Progenitor cell of endocrine pancreas (in vitro differentiated cells): ENCODE data around the gene RNF20. TPM values are rescaled to one million over a fixed set of nuclear protein-coding genes. Genes with fewer than 3 reads are reported as not detected.

Experiments
- DNase-seq: peaks from one replicate; pipeline ENCODE4 v3.0.0; 2021; ENCODE audit warnings: low spot score; ENCODE audit not compliant: unreplicated experiment
- H3K27ac Mint-ChIP-seq: 2 replicates; pipeline ENCODE4 v1.8.0; 2021; ENCODE audit warnings: mild to moderate bottlenecking, moderate library complexity, mixed read lengths
- H3K27me3 Mint-ChIP-seq: 2 replicates; pipeline ENCODE4 v1.8.0; 2021; ENCODE audit warnings: mixed read lengths
- H3K36me3 Mint-ChIP-seq: 2 replicates; pipeline ENCODE4 v1.8.0; 2022; ENCODE audit warnings: mixed read lengths; ENCODE audit not compliant: insufficient read depth
- H3K4me1 Mint-ChIP-seq: 2 replicates; pipeline ENCODE4 v1.8.0; 2021; ENCODE audit warnings: low read depth, mixed read lengths
- H3K4me3 Mint-ChIP-seq: 2 replicates; pipeline ENCODE4 v1.8.0; 2021; ENCODE audit warnings: low read depth, mild to moderate bottlenecking, moderate library complexity, mixed read lengths
- H3K9me3 Mint-ChIP-seq: 2 replicates; pipeline ENCODE4 v1.8.0; 2021; ENCODE audit warnings: low read depth, mixed read lengths
- total RNA-seq: library from RNA; stranded (reverse); gene quantifications from 2 replicates; pipeline ENCODE4 v1.2.1, GENCODE V29; 2021
- TF ChIP-seq, protein P1 (sequence below): fragments of 200-600 bp; sonication (generic); IDR thresholded peaks from one replicate; pipeline ENCODE4 v1.5.0; 2021; ENCODE audit warnings: antibody characterized with exemption, mild to moderate bottlenecking; ENCODE audit not compliant: unreplicated experiment

Gene RNF20
- total RNA-seq, 1 donor from 2014 or later, result 53.9 TPM

- Mint-ChIP-seq H3K27ac (no peak overlapping the region), H3K4me3 (no peak overlapping the region), H3K4me1 (peaks cover 9% of the 10 kb centered on the region), H3K36me3 (peaks cover 18% of the 10 kb centered on the region), H3K9me3 (no peaks in the 10 kb centered on the region), H3K27me3 (no peaks in the 10 kb centered on the region)
- no peak for DNase-seq
- TF ChIP-seq, protein P1, sequence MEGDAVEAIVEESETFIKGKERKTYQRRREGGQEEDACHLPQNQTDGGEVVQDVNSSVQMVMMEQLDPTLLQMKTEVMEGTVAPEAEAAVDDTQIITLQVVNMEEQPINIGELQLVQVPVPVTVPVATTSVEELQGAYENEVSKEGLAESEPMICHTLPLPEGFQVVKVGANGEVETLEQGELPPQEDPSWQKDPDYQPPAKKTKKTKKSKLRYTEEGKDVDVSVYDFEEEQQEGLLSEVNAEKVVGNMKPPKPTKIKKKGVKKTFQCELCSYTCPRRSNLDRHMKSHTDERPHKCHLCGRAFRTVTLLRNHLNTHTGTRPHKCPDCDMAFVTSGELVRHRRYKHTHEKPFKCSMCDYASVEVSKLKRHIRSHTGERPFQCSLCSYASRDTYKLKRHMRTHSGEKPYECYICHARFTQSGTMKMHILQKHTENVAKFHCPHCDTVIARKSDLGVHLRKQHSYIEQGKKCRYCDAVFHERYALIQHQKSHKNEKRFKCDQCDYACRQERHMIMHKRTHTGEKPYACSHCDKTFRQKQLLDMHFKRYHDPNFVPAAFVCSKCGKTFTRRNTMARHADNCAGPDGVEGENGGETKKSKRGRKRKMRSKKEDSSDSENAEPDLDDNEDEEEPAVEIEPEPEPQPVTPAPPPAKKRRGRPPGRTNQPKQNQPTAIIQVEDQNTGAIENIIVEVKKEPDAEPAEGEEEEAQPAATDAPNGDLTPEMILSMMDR, result no peak
These were observed 34.2 kb downstream of the RNF20 start for GRCh38 chr9:101567725-101568350.

- no peaks in the 10 kb centered on the region for H3K27me3 Mint-ChIP-seq
- no peak overlapping the region for H3K27ac Mint-ChIP-seq
- TF ChIP-seq, protein P1, result no peak
- no peaks in the 10 kb centered on the region for H3K9me3 Mint-ChIP-seq
- H3K4me1 Mint-ChIP-seq, result peaks cover 9% of the 10 kb centered on the region
- H3K36me3 Mint-ChIP-seq, result peaks cover 14% of the 10 kb centered on the region
- DNase-seq, result no peak
- no peak overlapping the region for H3K4me3 Mint-ChIP-seq
These were observed 36.3 kb downstream of the RNF20 start for GRCh38 chr9:101569741-101570501.

- H3K27me3 Mint-ChIP-seq, result no peaks in the 10 kb centered on the region
- no peak overlapping the region for H3K4me3 Mint-ChIP-seq
- H3K36me3 Mint-ChIP-seq, result peaks cover 7% of the 10 kb centered on the region
- peaks cover 14% of the 10 kb centered on the region for H3K4me1 Mint-ChIP-seq
- DNase-seq, result no peak
- TF ChIP-seq, protein P1, result no peak
- H3K27ac Mint-ChIP-seq, result no peak overlapping the region
- H3K9me3 Mint-ChIP-seq, result no peaks in the 10 kb centered on the region
These were observed 37.5 kb downstream of the RNF20 start for GRCh38 chr9:101571114-101571513.

DNA sequence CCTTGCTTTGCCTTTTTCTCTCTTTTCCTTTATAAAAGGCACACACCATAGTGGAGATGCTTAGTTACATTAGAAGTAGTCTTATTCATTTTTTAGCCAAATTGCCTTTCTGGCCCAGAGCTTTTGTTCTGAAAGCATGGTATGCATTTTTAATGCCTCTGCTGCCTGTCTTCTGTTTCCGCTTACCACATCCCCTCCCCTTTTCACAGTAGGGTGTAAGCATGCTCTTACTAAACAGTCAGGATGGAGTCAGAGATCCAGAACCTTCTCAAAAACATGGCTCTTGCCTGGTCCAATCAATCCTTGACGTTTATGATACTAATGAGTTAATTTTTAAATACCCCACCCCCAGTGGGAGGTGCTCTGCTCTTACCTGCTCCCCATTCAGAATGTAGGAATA, 38.7 kb downstream of the RNF20 start:
- no peak for DNase-seq
- Mint-ChIP-seq H3K4me1 (peaks cover 14% of the 10 kb centered on the region), H3K9me3 (no peaks in the 10 kb centered on the region), H3K27ac (no peak overlapping the region), H3K36me3 (peaks cover 7% of the 10 kb centered on the region), H3K27me3 (no peaks in the 10 kb centered on the region), H3K4me3 (no peak overlapping the region)
- TF ChIP-seq, protein P1, result no peak

- Mint-ChIP-seq H3K36me3 (peaks cover 1% of the 10 kb centered on the region), H3K9me3 (no peaks in the 10 kb centered on the region), H3K4me1 (peaks cover 14% of the 10 kb centered on the region), H3K4me3 (no peak overlapping the region), H3K27ac (no peak overlapping the region), H3K27me3 (no peaks in the 10 kb centered on the region)
- DNase-seq, result no peak
- TF ChIP-seq, protein P1, result no peak
These were observed 41.2 kb downstream of the RNF20 start for GRCh38 chr9:101574731-101575333.
